ENCODE data around the gene SFT2D3. TPM values are rescaled to one million over a fixed set of nuclear protein-coding genes. Genes with fewer than 3 reads are reported as not detected.
A peak's percentile ranks its signal among the peaks of the same experiment; 100 is the strongest.

Gene SFT2D3
- total and polyA plus RNA-seq, 9 of the 15 experiments (the other 6 are each of a cell fraction or from before 2014, with no cell fraction given), result 7.5 to 9.9 (median 8.9) TPM; not detected in 2

DNA sequence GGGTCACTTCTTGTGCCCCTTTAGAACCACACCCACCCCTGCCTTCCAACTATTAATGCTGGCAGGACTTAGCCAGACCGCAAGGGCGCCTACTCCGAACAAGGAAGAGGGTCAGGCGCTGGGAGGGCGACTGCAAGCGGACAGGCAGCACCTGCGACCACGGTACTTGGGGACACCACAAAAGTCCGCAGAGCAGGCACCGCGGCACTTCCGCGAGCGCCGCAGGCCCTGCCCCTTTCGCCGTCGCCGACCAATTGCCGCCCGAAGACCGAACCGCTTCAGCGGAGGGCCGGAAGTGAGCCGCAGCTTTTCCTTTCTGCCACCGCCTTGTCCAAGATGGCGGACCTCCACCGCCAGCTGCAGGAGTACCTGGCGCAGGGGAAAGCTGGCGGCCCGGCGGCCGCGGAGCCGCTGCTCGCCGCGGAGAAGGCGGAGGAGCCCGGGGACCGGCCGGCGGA lies at the start of gene SFT2D3 (continued):
- TF ChIP-seq, protein P1, sequence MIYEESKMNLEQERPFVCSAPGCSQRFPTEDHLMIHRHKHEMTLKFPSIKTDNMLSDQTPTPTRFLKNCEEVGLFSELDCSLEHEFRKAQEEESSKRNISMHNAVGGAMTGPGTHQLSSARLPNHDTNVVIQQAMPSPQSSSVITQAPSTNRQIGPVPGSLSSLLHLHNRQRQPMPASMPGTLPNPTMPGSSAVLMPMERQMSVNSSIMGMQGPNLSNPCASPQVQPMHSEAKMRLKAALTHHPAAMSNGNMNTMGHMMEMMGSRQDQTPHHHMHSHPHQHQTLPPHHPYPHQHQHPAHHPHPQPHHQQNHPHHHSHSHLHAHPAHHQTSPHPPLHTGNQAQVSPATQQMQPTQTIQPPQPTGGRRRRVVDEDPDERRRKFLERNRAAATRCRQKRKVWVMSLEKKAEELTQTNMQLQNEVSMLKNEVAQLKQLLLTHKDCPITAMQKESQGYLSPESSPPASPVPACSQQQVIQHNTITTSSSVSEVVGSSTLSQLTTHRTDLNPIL (CRISPR knock-in tag; IDR thresholded peaks at IDR 0.05), result no peak
- TF ChIP-seq TRIM28 (IDR thresholded peaks at IDR 0.05) (no peak), ZNF431 (CRISPR knock-in tag; IDR thresholded peaks at IDR 0.05) (0 out of 2 replicates have a peak, but pooled peaks have one; percentile 8), CBFA2T2 (conservative IDR thresholded peaks at IDR 0.05) (no peak), SMARCC2 (IDR thresholded peaks at IDR 0.05; ENCODE audit: low read depth) (no peak), HNRNPK (IDR thresholded peaks at IDR 0.05; ENCODE audit: low read depth, low read length, poor library complexity, severe bottlenecking) (no peak), SUPT5H (IDR thresholded peaks at IDR 0.05) (peak; percentile 95), PCBP1 (IDR thresholded peaks at IDR 0.05; ENCODE audit: low read depth, low read length, poor library complexity, severe bottlenecking) (no peak), TCFL5 (CRISPR knock-in tag; conservative IDR thresholded peaks at IDR 0.05) (no peak), CBFB (CRISPR knock-in tag; IDR thresholded peaks at IDR 0.05) (peak; percentile 74; the same call in 1 of the 2 replicates)
- TF ChIP-seq, protein P2, sequence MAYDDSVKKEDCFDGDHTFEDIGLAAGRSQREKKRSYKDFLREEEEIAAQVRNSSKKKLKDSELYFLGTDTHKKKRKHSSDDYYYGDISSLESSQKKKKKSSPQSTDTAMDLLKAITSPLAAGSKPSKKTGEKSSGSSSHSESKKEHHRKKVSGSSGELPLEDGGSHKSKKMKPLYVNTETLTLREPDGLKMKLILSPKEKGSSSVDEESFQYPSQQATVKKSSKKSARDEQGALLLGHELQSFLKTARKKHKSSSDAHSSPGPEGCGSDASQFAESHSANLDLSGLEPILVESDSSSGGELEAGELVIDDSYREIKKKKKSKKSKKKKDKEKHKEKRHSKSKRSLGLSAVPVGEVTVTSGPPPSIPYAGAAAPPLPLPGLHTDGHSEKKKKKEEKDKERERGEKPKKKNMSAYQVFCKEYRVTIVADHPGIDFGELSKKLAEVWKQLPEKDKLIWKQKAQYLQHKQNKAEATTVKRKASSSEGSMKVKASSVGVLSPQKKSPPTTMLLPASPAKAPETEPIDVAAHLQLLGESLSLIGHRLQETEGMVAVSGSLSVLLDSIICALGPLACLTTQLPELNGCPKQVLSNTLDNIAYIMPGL (CRISPR knock-in tag; IDR thresholded peaks at IDR 0.05), result no peak
- TF ChIP-seq, protein P3, sequence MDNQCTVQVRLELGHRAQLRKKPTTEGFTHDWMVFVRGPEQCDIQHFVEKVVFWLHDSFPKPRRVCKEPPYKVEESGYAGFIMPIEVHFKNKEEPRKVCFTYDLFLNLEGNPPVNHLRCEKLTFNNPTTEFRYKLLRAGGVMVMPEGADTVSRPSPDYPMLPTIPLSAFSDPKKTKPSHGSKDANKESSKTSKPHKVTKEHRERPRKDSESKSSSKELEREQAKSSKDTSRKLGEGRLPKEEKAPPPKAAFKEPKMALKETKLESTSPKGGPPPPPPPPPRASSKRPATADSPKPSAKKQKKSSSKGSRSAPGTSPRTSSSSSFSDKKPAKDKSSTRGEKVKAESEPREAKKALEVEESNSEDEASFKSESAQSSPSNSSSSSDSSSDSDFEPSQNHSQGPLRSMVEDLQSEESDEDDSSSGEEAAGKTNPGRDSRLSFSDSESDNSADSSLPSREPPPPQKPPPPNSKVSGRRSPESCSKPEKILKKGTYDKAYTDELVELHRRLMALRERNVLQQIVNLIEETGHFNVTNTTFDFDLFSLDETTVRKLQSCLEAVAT (IDR thresholded peaks at IDR 0.05), result 0 out of 4 replicates have a peak, but pooled peaks of 1 of the 2 experiments have one; percentile 35
- TF ChIP-seq, protein P4, sequence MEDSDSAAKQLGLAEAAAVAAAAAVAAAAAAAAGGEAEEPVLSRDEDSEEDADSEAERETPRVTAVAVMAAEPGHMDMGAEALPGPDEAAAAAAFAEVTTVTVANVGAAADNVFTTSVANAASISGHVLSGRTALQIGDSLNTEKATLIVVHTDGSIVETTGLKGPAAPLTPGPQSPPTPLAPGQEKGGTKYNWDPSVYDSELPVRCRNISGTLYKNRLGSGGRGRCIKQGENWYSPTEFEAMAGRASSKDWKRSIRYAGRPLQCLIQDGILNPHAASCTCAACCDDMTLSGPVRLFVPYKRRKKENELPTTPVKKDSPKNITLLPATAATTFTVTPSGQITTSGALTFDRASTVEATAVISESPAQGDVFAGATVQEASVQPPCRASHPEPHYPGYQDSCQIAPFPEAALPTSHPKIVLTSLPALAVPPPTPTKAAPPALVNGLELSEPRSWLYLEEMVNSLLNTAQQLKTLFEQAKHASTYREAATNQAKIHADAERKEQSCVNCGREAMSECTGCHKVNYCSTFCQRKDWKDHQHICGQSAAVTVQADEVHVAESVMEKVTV (CRISPR knock-in tag; IDR thresholded peaks at IDR 0.05), result no peak
- TF ChIP-seq, protein P5, sequence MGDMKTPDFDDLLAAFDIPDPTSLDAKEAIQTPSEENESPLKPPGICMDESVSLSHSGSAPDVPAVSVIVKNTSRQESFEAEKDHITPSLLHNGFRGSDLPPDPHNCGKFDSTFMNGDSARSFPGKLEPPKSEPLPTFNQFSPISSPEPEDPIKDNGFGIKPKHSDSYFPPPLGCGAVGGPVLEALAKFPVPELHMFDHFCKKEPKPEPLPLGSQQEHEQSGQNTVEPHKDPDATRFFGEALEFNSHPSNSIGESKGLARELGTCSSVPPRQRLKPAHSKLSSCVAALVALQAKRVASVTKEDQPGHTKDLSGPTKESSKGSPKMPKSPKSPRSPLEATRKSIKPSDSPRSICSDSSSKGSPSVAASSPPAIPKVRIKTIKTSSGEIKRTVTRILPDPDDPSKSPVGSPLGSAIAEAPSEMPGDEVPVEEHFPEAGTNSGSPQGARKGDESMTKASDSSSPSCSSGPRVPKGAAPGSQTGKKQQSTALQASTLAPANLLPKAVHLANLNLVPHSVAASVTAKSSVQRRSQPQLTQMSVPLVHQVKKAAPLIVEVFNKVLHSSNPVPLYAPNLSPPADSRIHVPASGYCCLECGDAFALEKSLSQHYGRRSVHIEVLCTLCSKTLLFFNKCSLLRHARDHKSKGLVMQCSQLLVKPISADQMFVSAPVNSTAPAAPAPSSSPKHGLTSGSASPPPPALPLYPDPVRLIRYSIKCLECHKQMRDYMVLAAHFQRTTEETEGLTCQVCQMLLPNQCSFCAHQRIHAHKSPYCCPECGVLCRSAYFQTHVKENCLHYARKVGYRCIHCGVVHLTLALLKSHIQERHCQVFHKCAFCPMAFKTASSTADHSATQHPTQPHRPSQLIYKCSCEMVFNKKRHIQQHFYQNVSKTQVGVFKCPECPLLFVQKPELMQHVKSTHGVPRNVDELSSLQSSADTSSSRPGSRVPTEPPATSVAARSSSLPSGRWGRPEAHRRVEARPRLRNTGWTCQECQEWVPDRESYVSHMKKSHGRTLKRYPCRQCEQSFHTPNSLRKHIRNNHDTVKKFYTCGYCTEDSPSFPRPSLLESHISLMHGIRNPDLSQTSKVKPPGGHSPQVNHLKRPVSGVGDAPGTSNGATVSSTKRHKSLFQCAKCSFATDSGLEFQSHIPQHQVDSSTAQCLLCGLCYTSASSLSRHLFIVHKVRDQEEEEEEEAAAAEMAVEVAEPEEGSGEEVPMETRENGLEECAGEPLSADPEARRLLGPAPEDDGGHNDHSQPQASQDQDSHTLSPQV (IDR thresholded peaks at IDR 0.05), result no peak
- TF ChIP-seq, protein P6, sequence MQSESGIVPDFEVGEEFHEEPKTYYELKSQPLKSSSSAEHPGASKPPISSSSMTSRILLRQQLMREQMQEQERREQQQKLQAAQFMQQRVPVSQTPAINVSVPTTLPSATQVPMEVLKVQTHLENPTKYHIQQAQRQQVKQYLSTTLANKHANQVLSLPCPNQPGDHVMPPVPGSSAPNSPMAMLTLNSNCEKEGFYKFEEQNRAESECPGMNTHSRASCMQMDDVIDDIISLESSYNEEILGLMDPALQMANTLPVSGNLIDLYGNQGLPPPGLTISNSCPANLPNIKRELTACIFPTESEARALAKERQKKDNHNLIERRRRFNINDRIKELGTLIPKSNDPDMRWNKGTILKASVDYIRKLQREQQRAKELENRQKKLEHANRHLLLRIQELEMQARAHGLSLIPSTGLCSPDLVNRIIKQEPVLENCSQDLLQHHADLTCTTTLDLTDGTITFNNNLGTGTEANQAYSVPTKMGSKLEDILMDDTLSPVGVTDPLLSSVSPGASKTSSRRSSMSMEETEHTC (IDR thresholded peaks at IDR 0.05), result no peak

Data from K562 (cell line).